HG03558 (cell line): ENCODE data around the gene SUPT4H1.

Experiments used
- ATAC-seq: cut with Tn5 transposase; IDR thresholded peaks from one replicate; pipeline ENCODE4 v1.9.1; 2021; ENCODE audit warnings: moderate number of reproducible peaks; ENCODE audit not compliant: unreplicated experiment; ENCODE audit errors: extremely low read depth

SUPT4H1 gene

DNA sequence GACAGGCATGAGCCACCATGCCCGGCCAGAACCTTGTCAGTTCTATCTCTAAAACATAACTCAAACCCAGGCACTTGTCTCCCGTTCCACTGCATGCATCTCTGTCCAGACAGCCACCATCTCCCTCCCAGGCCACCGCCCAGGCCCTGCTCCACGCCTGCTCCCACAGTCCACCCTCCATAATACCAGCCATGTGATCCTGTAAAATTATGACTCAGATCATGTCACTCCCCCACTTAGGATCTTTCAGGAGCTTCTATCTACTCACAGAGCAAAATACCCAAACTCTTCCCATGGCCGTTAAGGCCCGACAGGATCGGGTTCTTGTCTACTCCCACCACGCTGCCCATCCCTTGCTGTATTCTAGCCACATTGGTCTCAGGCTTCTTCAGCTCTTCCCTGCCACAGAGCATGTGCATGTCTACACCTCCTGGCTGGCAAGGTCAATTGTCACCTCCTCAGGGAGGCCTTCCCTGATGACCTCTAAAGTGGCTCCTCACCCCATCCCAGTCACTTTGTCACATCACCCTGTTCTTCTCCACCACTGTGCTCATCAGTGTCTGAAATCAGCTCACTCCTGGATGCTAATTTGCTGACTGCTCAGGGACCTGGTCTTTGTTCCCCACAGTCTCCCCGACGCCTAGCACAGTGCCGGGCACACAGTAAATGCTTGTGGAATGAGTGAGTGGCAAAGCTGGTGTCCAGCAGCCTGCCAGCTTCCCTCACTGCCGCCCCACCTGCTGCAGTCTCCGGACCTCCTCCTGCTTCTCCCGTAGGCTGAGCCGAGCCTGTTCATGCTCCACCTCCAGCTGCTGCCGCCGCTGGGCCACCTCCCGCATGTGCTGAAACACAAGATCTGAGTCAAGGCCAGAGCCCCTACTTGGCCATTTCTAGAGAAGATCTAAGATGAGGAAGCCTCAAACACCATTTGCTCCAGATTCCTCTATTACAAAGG, 30.2 kb downstream of the SUPT4H1 start:
- ATAC-seq, result no peak

DNA sequence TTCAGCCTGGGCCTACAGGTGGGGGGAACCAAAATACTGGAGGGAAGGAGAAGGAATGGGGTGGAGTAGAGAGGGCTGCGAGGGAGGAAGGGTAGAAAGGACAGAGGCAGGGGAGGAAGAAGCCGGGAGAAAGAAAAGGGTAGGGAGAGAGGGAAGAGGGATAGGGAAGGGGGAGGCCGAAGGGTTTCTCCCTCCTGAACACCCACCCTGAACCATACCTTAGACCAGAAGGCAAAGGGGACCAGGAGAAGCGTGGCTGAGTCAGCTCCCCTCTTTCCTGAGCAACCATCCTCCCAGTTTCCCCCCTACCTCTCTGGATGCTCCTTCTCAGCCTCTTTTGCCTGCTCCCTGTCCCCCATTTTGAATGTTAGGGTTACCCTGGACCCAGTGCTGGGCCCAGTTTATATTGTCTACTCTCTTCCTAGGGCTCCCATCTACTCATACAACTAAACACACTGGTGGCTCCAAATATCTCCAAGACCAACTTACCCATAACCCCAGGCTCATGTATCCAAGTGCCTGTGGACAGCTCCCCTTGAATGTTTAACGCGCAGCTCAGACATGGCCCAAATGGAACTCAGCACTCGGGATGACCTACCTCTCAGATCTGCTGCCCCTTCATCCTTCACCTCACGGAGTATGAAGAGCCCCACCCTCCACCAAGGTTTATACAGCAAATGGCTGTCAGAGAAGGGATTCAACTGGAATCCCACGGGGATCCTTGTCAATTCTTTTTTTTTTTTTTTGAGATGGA, 31.3 kb downstream of the SUPT4H1 start:
- ATAC-seq, result no peak

DNA sequence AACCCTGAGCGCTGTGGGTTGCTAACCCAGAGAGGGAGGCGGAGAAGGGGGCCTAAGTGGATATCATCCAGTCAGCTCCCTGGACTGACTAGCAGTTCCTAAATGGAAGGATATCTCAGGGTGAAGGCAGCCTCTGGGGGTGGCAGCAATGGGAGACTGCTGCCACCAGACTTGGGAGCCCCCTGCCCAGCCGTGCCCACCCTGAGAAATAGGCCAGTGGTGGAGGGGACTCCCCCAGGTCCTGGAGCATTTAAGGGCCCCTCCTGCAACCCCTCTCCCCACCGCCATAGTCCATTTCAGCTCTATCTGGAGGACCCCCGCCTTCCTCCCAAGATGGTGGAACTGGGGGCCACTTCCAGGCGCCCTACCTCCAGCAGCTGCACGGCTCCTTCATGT, 31.8 kb downstream of the SUPT4H1 start:
- no peak for ATAC-seq

DNA sequence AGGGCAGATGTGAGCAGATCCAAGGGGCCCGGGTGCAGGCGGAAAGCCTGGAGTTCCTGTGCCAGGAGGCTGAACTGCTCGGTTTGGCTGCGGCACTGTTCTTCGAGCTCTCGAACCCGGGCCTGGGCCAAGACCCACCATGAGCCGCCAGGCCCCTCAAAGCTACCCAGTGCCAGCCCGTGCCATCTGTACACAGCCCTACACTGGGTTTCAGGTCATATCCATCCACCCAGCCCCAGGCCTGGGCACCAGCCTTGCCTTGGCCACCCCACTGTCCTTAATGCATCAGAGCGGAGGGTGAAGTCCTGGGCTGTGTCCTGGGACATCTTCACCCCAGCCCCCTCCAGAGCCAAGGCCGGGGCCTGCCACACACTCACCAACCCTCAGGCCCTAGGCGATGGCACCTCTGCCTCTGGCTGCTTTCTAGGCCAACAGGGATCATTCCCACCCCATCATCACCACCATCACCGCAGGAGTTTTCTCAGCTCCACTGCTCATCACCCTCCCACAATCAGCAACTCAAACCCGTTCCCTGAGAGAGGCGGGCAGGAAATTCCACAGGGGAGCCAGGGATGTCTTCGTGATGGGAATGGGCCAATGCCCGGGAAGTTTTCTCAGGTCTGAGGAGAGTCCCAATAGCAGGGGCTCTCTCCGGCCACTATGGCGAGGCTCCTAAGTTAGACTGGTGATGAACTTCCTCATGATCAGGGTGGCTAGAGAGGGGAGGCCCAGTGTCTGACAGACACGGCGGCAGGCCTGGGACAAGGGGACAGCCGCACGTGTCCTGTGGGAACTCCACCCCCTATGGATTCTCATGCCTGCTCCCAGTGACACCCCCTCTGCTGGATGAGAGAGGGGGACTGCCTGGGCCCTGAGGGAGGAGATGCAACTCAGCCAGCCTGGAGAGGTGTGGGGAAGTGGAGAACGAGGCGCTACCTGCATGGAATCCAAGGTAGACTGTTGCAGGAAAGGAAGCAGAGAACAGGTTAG, 32.5 kb downstream of the SUPT4H1 start:
- no peak for ATAC-seq

DNA sequence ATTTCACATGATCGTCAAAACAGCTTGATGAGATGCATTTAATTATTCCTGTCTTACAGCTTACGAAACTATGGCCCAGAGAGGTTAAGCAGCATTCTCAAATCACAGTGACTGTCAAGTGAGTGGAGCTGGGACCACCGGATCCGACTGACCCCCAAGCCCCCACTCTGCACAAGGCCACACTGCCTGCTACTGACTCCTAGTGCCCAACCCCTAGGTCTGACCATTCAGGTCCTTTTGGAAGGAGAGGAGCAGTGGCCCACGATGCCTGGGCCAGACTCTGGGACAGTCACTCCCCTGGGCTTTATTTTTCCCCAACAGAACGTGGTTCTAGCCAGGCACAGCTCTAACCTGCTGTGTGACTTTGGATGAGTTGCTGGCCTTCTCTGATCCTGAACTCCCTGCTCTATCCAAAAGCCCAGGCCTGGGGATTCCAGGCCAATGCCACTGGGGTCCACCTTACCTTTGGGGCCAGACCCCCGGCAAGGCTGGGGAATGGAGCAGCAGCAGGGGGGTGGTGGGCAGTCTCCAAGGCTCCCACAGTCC, 33.3 kb downstream of the SUPT4H1 start:
- no peak for ATAC-seq

DNA sequence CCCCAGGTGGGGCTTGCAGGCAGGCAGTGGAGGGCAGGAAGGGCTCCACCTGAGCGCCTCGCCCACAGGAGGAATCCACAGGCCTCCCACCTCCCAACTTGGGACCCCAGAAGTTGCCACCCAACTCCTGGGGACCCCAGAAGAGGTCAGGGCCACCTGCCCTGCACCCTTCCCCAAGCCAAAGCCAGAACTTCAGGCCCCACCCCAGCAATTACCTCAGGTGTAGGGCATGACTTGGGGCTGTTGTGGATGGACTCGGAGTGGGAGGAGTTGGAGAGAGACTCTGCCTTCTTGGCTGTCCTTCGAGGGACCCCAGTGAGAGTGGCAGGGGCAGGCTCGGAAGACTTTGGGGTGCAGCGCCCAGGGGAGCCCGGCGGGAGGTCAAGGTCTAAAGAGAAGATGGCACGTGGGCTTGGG, 33.9 kb downstream of the SUPT4H1 start:
- ATAC-seq, result no peak

DNA sequence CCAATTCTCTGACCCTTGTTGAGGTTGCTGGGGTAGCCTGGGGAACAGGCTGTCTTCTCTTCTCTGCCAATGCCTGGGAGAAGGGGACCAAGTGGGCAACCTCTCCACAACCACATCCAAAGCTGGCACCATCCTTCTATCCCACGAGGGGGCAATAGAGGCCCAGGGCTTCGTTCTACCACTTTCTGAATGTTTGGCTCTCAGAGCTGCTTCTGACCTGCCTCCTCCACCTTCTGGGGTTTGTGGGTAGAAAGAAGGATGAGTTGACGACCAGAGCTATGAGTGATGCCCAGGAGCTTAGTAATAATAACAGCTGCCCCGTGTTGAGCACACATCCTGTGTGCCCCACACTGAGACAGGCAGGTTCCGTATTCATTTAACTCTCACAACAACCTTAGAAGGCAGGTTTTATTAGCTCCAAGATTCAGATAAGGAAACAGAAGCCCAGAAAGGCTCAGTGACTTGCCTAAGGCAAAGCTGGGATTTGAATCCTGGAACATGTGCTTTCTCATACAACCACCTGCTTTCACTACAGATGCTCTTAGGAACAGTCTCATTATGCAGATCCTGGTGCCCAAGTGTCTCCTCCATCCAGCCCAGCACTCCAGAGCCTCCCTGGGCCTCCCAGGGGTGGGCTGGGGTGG, 34.5 kb downstream of the SUPT4H1 start:
- no peak for ATAC-seq

DNA sequence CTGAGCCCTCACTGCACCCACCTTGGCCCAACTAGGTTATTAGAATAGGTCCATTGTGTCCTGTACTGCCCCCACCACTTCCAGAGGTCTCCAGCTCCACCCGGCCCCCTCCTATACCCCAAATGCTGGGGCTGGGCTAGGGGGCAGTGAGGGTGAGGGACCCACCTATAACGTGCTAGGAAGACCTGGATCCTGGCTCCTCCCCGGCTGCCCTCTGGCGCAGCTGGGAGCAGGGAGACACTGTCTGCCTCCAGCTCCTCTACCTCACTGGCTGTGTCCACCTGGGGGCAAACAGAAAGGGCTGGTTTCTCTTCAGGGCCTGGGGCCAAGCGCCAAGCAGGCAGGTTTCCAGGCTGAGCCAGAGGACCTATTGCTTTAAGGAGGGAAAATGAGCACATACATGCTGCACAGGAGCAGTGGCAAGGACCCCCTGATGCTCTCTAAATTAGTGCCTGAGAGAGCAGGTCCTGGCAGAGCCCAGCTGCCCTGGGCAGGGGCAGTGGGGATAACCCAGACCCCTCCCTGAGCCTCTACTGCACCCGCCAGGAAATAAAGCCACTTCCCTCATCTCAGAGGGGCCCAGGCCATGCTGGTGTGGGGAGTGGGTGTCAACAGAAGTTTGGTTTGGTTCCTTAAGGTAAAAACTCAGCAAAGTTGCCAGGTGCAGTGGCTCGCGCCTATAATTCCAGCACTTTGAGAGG, 35.6 kb downstream of the SUPT4H1 start:
- no peak for ATAC-seq

DNA sequence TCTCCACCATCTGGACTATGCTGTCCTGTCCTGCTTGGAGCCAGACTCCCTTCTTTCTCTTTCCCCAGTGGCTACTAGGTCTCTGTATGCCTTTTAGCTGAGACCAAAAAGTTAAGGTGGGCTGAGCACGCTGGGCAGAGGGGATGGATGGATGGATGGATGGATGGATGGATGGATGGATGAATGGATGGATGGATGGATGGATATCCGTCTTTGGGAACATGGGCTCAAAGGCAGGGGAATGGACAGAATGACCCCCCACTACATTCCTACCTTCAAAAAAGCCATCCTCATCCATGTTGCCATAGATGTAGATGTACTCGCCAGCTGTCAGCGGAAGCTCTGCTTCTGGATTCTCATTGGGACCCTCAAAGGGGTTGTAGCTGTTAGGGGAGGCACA, 36.3 kb downstream of the SUPT4H1 start:
- ATAC-seq, result no peak

DNA sequence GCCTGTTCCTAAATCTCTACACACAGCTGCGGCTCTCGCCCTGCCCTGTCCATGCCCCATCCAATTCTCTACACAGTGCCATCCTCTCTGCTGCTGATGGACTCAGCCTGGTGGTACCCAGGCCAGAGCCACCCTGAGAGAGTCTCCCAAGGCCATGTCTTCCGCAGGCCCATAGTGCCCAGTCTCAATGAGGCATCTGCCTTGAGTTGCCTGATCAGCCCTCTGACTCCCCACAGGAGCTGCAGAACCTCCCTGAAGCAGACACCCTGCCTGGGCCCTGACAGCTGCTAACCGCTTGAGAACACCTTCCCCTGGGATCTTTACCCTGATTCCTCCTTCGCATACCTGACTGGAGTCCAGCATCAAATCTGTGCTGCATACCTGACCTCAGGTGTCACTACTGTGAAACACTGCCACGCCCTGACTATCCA, 36.7 kb downstream of the SUPT4H1 start:
- ATAC-seq, result no peak

DNA sequence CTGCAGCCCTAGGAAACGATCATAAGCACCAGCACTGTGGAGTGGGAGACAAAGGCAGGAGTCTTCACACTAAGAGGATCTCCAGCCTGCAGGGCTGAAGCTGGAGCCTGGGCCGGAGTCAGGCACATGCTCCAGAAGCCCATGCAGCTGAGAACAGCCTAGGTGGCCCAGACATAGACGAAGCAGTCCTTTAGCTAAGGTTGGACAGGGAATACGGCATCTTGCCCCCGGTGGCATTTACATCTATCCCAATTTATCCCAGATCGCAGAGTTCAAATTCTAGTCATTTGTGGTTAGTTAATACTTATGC, 37.3 kb downstream of the SUPT4H1 start:
- no peak for ATAC-seq

DNA sequence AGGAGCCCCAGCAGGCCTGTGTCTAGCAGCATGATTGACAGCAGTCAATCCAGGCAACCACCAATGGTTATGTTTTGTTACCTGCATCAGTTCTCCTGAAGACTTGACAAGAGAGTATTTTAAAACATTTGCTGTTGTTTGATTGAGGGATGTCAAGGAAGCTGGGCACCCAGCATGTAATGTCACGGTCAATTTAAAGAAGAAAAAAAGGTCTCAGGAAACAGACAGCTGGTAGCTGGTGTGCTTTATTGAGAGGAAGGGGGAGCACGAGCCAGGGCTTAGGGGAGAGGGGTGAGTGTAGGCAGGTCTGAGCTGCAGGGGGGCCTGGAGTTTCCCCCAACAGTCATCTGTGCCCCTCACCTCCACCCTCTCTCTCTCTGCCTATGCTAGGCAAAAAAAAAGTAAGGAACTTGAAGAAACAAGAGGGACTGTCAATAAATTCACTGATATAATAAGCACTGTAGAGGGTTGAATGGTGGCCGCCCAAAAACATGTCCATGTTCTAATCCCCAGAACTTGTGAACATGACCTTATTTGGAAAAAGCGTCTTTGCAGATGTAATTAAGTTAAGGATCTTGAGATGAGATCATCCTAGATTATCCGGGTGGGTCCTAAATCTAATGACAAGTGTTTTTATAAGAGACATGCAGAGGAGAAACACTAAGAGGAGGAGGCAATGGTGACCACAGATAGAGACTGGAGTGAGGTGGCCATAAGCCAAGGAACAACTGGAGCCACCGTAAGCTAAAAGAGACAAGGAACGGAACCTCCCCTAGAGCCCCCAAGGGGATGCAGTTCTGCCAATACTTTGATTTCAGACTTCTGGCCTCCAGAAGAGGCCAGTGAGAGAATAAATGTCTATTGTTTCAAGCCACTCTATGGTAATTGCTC, 37.9 kb downstream of the SUPT4H1 start:
- ATAC-seq, result no peak

DNA sequence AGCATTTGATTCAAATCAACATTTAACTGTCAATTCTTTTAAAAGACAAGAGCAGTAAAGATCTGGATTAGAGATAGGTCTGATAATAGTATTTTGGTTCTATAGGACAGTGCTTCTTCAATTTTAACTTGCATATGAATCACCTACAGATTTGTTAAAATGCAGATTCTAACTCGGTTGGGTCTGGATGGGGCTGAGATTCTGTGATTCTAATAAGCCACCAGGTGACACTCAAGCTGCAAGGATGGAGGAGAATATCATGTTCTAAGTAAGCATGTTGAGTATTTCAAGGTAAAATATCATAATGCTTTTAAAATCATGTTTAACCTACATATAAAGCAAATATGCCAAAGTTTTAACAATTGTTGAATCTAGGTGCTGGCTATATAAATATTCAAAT, 39.2 kb downstream of the SUPT4H1 start:
- no peak for ATAC-seq

DNA sequence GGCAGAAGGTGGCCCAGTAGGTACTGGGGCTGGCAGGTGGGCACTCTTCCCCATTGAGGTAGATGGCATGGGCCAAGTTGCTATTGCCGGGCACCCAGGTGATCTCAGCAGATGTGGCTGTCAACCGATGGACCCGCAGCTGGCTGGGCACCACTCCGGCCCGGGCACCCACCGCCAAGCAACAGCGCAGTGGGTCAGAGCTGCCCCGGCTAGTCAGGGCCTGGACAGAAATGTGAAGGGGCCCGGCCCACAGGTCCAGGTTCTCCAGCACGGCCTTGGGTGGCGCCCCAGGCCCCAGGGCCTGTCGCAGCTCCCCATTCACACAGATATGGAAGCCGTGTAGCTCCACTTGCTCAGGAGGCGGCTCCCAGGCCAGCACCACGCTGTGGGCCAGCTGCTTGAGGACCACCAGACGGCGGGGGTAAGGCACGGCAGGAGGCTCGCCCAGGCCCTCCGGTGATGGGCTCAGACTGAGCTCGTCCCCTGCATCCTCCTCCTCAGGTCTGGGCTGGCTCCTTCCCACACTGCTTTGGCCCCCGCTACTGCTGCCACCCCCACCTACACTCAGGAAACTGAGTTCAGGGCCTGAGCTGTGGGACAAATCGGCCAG, 39.9 kb downstream of the SUPT4H1 start:
- ATAC-seq, result no peak

DNA sequence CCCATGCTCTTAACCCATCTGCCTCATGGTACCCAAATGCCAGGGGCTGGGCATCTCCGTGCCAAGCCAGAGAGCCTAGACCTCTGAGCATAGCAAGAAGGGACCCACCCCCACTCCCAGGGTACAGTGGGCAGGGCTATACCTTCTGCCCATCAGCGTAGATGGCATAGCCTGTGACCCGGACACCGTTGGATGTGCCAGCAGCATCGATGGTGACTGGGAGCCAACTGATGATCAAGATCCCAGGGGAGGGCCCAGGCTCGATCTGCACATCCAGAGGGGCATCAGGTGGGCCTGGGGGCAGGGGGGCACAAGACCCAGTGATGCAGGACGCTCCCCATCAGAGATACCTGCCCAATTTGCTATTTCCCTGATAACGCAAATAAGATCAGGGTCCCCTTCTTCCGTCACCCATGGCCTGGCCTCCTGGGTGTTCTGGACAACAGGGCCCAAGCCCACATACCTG, 40.5 kb downstream of the SUPT4H1 start:
- no peak for ATAC-seq

DNA sequence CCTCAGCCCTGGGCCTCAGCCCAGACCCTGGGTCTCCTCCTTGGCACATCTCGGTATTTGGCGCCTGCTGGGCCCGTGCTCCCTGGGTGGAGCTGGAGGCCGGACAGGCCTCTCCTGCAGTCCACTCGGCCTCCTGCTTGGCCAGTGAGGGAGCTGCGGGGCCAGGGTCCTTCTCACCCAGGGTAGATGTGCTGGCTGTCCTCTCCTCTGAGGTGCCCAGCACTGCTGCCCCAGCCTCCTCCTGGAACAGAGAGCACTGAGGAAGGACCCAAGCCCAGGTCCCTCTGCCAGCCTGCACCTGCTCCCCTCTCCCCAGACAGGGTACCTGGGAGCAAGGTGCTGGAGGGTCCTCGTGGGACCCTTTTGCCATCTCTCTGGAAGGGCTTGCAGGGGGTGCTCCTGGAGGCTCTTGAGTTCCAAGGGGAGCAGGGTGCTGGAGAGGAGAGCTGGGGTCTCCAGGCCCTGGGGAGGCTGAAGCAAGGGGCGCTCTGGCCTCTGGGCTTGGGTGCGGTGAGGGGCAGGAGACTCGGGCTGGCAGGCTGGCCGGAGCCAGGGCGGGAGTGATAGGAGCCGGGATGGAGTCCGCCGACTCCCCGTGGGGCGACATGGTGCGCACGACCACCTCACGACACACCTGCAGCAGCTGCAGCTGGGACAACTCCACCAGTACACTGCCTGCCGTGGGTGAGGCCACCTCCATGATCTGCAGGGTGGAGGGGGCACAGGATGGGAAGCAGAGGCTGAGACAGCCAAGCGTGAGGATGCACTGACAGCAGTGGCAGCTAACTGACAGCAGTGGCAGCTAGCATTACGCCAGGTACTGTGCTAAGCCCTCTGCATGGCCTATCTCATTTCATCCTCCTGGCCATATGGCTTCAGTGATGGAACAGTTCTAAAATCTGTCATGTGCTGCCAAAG, 41.2 kb downstream of the SUPT4H1 start:
- ATAC-seq, result no peak

DNA sequence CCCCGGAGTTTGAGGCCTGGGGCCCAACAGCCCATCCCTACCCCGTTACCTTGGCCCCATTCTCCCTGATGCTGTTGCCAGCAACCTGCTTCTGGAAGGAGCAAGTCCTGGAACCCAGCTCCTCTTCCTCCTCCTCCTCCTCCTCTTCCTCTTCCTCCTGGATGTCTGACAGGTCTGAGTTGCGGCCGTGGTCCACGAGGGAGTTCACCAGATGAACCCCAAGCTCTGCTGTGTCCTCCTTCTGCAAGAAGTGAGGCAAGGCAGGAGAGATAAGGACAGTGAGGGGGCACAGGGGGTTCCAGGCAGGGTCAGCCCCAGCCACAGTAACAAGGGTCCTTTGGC, 42.1 kb downstream of the SUPT4H1 start:
- no peak for ATAC-seq
